IMR-90 (cell line): ENCODE measurements around the gene SUDS3. TPM values are rescaled to one million over a fixed set of nuclear protein-coding genes. Genes with fewer than 3 reads are reported as not detected.

ENCODE experiments used
- ATAC-seq: fragments of 200-7000 bp; cut with Tn5 transposase; 2 replicates; pipeline ENCODE4 v1.9.1; 2020; ENCODE audit warnings: low read depth, mild to moderate bottlenecking, moderate library complexity
- BruUV-seq: library from RNA; stranded (reverse); fragments of 400-500 nt; replicated peaks from 2 replicates; lab custom pipeline; 2021; lab: Mats Ljungman, UMichigan
- CTCF ChIA-PET: fragments of 300-600 bp; formaldehyde crosslinking; extraction: SDS; loops from one replicate; lab custom pipeline; 2021; ENCODE audit warnings: antibody characterized with exemption; lab: Yijun Ruan, JAX
- POLR2A ChIA-PET: fragments of 300-600 bp; sonication (Branson Sonifier 250); formaldehyde crosslinking; loops from one replicate; lab custom pipeline; 2022; ENCODE audit warnings: antibody characterized with exemption; ENCODE audit not compliant: unreplicated experiment; lab: Charles Lee
- DNase-seq: peaks from one replicate; pipeline ENCODE4 v3.0.0; 2013
- H2AFZ ChIP-seq: replicated peaks from 2 replicates; pipeline ENCODE3; 2013; ENCODE audit warnings: low read length, mild to moderate bottlenecking; ENCODE audit not compliant: poor library complexity
- H2AK5ac ChIP-seq: 2 replicates; pipeline ENCODE4 v1.6.1; 2013; ENCODE audit warnings: low read depth, low read length, inconsistent platforms
- H2AK9ac ChIP-seq: replicated peaks from 2 replicates; pipeline ENCODE3; 2013; ENCODE audit warnings: mild to moderate bottlenecking, low read depth, low read length, moderate library complexity; ENCODE audit not compliant: poor library complexity
- H2BK120ac ChIP-seq: 2 replicates; pipeline ENCODE4 v1.6.1; 2013; ENCODE audit warnings: low read depth, low read length, inconsistent platforms
- H2BK15ac ChIP-seq: 3 replicates; pipeline ENCODE4 v1.6.1; 2013; ENCODE audit warnings: low read depth, low read length, inconsistent platforms
- H2BK20ac ChIP-seq: 2 replicates; pipeline ENCODE4 v1.6.1; 2013; ENCODE audit warnings: low read depth, mild to moderate bottlenecking, inconsistent platforms, low read length, moderate library complexity
- H2BK5ac ChIP-seq: 2 replicates; pipeline ENCODE4 v1.6.1; 2013; ENCODE audit warnings: mild to moderate bottlenecking, low read depth, low read length, inconsistent platforms; ENCODE audit not compliant: poor library complexity, severe bottlenecking
- H3K14ac ChIP-seq: replicated peaks from 2 replicates; pipeline ENCODE4 v1.6.1; 2013; ENCODE audit warnings: low read depth, low read length, inconsistent platforms
- H3K18ac ChIP-seq: 2 replicates; pipeline ENCODE4 v1.6.1; 2013; ENCODE audit warnings: low read depth, low read length, control low read depth
- H3K23ac ChIP-seq: 2 replicates; pipeline ENCODE4 v1.6.1; 2013; ENCODE audit warnings: low read depth, low read length, inconsistent platforms
- H3K27ac ChIP-seq: 2 replicates; pipeline ENCODE4 v1.5.1; 2013; ENCODE audit warnings: mild to moderate bottlenecking, control low read depth, low read length; ENCODE audit not compliant: insufficient read depth
- H3K27me3 ChIP-seq: 2 replicates; pipeline ENCODE4 v1.6.1; 2013; ENCODE audit warnings: low read length; ENCODE audit not compliant: control insufficient read depth, insufficient read depth
- H3K36me3 ChIP-seq: 2 replicates; pipeline ENCODE4 v1.6.1; 2013; ENCODE audit warnings: low read length, mixed read lengths; ENCODE audit not compliant: control insufficient read depth, insufficient read depth
- H3K4ac ChIP-seq: 2 replicates; pipeline ENCODE4 v1.6.1; 2013; ENCODE audit warnings: low read depth, low read length, inconsistent platforms
- H3K4me1 ChIP-seq: 2 replicates; pipeline ENCODE4 v1.6.1; 2013; ENCODE audit warnings: low read length, mixed read lengths; ENCODE audit not compliant: control insufficient read depth, insufficient read depth
- H3K4me2 ChIP-seq: 2 replicates; pipeline ENCODE4 v1.6.1; 2013; ENCODE audit warnings: low read depth, mild to moderate bottlenecking, control low read depth, low read length, moderate library complexity
- H3K4me3 ChIP-seq: 2 replicates; pipeline ENCODE4 v1.5.1; 2013; ENCODE audit warnings: low read depth, mild to moderate bottlenecking, control low read depth, low read length, moderate library complexity; ENCODE audit not compliant: insufficient read depth
- H3K56ac ChIP-seq: 2 replicates; pipeline ENCODE4 v1.6.1; 2013; ENCODE audit warnings: low read length, inconsistent platforms; ENCODE audit not compliant: insufficient read depth; ENCODE audit errors: extremely low read depth
- H3K79me1 ChIP-seq, 2 experiments: 2 replicates each; pipeline ENCODE4 v1.6.1; 2013; ENCODE audit warnings: low read length in 2 of 2, inconsistent platforms in 1 of 2, low read depth in 1 of 2
- H3K9ac ChIP-seq: 2 replicates; pipeline ENCODE4 v1.6.1; 2013; ENCODE audit warnings: low read depth, low read length, control low read depth
- H3K9me1 ChIP-seq: 2 replicates; pipeline ENCODE4 v1.6.1; 2013; ENCODE audit warnings: low read length, inconsistent platforms; ENCODE audit not compliant: insufficient read depth
- H3K9me3 ChIP-seq: 2 replicates; pipeline ENCODE4 v1.6.1; 2013; ENCODE audit warnings: low read length; ENCODE audit not compliant: control insufficient read depth, insufficient read depth
- H4K20me1 ChIP-seq: 2 replicates; pipeline ENCODE4 v1.6.1; 2013; ENCODE audit warnings: low read length, inconsistent platforms; ENCODE audit not compliant: insufficient read depth
- H4K5ac ChIP-seq: 2 replicates; pipeline ENCODE4 v1.6.1; 2013; ENCODE audit warnings: mild to moderate bottlenecking, low read depth, low read length, control low read depth
- H4K8ac ChIP-seq, 2 experiments: 2 replicates each; pipeline ENCODE4 v1.6.1; 2013; ENCODE audit warnings: low read depth in 2 of 2, low read length in 2 of 2, control low read depth in 1 of 2, inconsistent platforms in 1 of 2
- H4K91ac ChIP-seq: 2 replicates; pipeline ENCODE4 v1.6.1; 2013; ENCODE audit warnings: low read depth, low read length, inconsistent platforms; ENCODE audit not compliant: insufficient read depth
- BHLHE40 ChIP-seq: fragments of 150-350 bp; IDR thresholded peaks from 2 replicates; pipeline ENCODE4 v1.6.1; 2016; ENCODE audit warnings: mild to moderate bottlenecking, low read depth, low read length
- CEBPB ChIP-seq: IDR thresholded peaks from 2 replicates; pipeline ENCODE4 v1.6.1; 2012; ENCODE audit warnings: low read depth, low read length, improper control_type of control experiment
- CHD1 ChIP-seq: IDR thresholded peaks from 2 replicates; pipeline ENCODE4 v1.6.1; 2012; ENCODE audit warnings: low read depth, low read length, improper control_type of control experiment
- CTCF ChIP-seq: conservative IDR thresholded peaks from 2 replicates; pipeline ENCODE4 v1.5.1; 2012; ENCODE audit warnings: mild to moderate bottlenecking, low read depth, low read length, improper control_type of control experiment
- ELK1 ChIP-seq: fragments of 150-350 bp; IDR thresholded peaks from 2 replicates; pipeline ENCODE4 v1.6.1; 2016; ENCODE audit warnings: low read depth, mild to moderate bottlenecking, low read length, moderate library complexity, borderline replicate concordance
- FOS ChIP-seq: fragments of 150-350 bp; IDR thresholded peaks from 2 replicates; pipeline ENCODE4 v1.6.1; 2016; ENCODE audit warnings: low read depth, low read length
- MAFK ChIP-seq: IDR thresholded peaks from 2 replicates; pipeline ENCODE4 v1.6.1; 2012; ENCODE audit warnings: low read depth, low read length, improper control_type of control experiment
- MAZ ChIP-seq: IDR thresholded peaks from 2 replicates; pipeline ENCODE4 v1.6.1; 2012; ENCODE audit warnings: low read depth, mild to moderate bottlenecking, low read length, improper control_type of control experiment, moderate library complexity, borderline replicate concordance
- MXI1 ChIP-seq: IDR thresholded peaks from 2 replicates; pipeline ENCODE4 v1.6.1; 2012; ENCODE audit warnings: low read depth, mild to moderate bottlenecking, low read length, moderate library complexity, borderline replicate concordance
- NFE2L2 ChIP-seq: fragments of 150-350 bp; IDR thresholded peaks from 2 replicates; pipeline ENCODE4 v1.6.1; 2016; ENCODE audit warnings: low read depth, mild to moderate bottlenecking, low read length
- RAD21 ChIP-seq: IDR thresholded peaks from 2 replicates; pipeline ENCODE4 v1.6.1; 2012; ENCODE audit warnings: low read length, improper control_type of control experiment
- RCOR1 ChIP-seq: IDR thresholded peaks from 2 replicates; pipeline ENCODE4 v1.6.1; 2012; ENCODE audit warnings: mild to moderate bottlenecking, low read length, improper control_type of control experiment; ENCODE audit not compliant: insufficient replicate concordance
- RFX5 ChIP-seq: IDR thresholded peaks from 2 replicates; pipeline ENCODE4 v1.8.0; 2012; ENCODE audit warnings: low read depth, mild to moderate bottlenecking, low read length, moderate library complexity
- SMC3 ChIP-seq: fragments of 150-350 bp; IDR thresholded peaks from 2 replicates; pipeline ENCODE4 v1.6.1; 2016; ENCODE audit warnings: low read depth, mild to moderate bottlenecking, antibody characterized with exemption, low read length, moderate library complexity
- USF2 ChIP-seq: fragments of 150-350 bp; IDR thresholded peaks from 2 replicates; pipeline ENCODE4 v1.6.1; 2017; ENCODE audit warnings: mild to moderate bottlenecking, antibody characterized with exemption, low read length, low read depth
- WGBS, 2 experiments: methylation state at CpG; one replicate each; pipeline versions ENCODE4 v1.1.5 to v1.1.7; 2013; ENCODE audit warnings: missing lambda C conversion rate in 2 of 2; ENCODE audit not compliant: insufficient read length in 1 of 2; ENCODE audit errors: extremely low coverage in 2 of 2; 5-methylcytosine and 5-hydroxymethylcytosine counted together
- dilution Hi-C: fragments of 300-500 bp; cut with HindIII; formaldehyde crosslinking; loops from one replicate; pipeline ENCODE4 v1.14.3; 2018; ENCODE audit warnings: low sequenced_read_pairs; ENCODE audit not compliant: unreplicated experiment
- in situ Hi-C: fragments of 300-500 bp; cut with MboI; formaldehyde crosslinking; loops from 3 replicates; pipeline ENCODE4 v1.14.3; 2019; ENCODE audit warnings: low sequenced_read_pairs, inconsistent platforms, mixed read lengths
- intact Hi-C: fragments of 100-400 bp; cut with micrococcal nuclease; formaldehyde crosslinking; loops from 2 replicates; pipeline ENCODE4 v1.10.0; 2022
- polyA plus RNA-seq, 3 experiments: library from polyadenylated mRNA; depleted of rRNA; stranded (reverse); fragments of >200 nt; gene quantifications; 2 replicates each; pipeline ENCODE4 v1.2.3, GENCODE V29; 2012; ENCODE audit warnings: low replicate concordance in 1 of 3
- total RNA-seq: library from RNA; depleted of rRNA; stranded (reverse); fragments of >200 nt; gene quantifications from 2 replicates; pipeline ENCODE4 v1.2.3, GENCODE V29; 2012

The SUDS3 gene
- total and polyA plus RNA-seq, 2 of the 4 experiments (the other 2 are of a cell fraction) = 13.4 to 13.8 TPM

- Histone ChIP-seq H2BK15ac (no peak overlapping the region), H4K91ac (no peak overlapping the region), H2AK5ac (no peak overlapping the region), H4K8ac (no peak overlapping the region), H3K23ac (no peak overlapping the region), H2BK20ac (no peak overlapping the region), H3K4ac (no peak overlapping the region), H2AK9ac (no peak overlapping the region), H4K5ac (no peak overlapping the region), H3K9ac (no peak overlapping the region), H3K4me3 (no peak overlapping the region), H3K9me1 (no peaks in the 10 kb centered on the region), H3K4me2 (no peak overlapping the region), H3K79me1 (no peaks in the 10 kb centered on the region), H3K56ac (no peak overlapping the region), H3K9me3 (no peaks in the 10 kb centered on the region), H2BK5ac (no peak overlapping the region), H3K27ac (no peak overlapping the region), H3K18ac (no peak overlapping the region), H3K36me3 (no peaks in the 10 kb centered on the region), H3K4me1 (no peaks in the 10 kb centered on the region), H2BK120ac (no peak overlapping the region), H3K27me3 (no peaks in the 10 kb centered on the region), H4K20me1 (no peaks in the 10 kb centered on the region), H2AFZ (no peak overlapping the region), H3K14ac (no peak overlapping the region)
- ATAC-seq (no peak), DNase-seq (no peak)
- in situ Hi-C loops = no loop called here
- 35% methylated on average over 2 of the region's 3 CpGs; no CpG with 5 or more reads in 1 of the 2 experiments for WGBS, 2 experiments
- dilution Hi-C loops = no loop called here
- no TSS peak for BruUV-seq
- POLR2A ChIA-PET = no interaction called here
- intact Hi-C loops = no loop called here
- CTCF ChIA-PET = no interaction called here
- TF ChIP-seq NFE2L2 (no peak), CEBPB (no peak), MAZ (no peak), SMC3 (no peak), RAD21 (no peak), FOS (no peak), CHD1 (no peak), CTCF (no peak), ELK1 (no peak), RCOR1 (no peak), MAFK (no peak), USF2 (no peak), RFX5 (no peak), MXI1 (no peak), BHLHE40 (no peak)
Measured at GRCh38 chr12:118428643-118429042, 52.3 kb downstream of the SUDS3 start.
